OCI-LY3 (cell line): Measurements from ENCODE around the gene DLGAP4.

Source experiments
- H2AFZ ChIP-seq: fragments of 200-600, 300-600 bp; shearing (Covaris generic); 2 replicates; pipeline ENCODE4 v1.6.0; 2014; ENCODE audit warnings: antibody characterized with exemption, low read depth, low read length
- H3K27ac ChIP-seq: fragments of 200-600, 300-600 bp; sonication (generic); 2 replicates; pipeline ENCODE4 v1.5.1; 2014; ENCODE audit warnings: mild to moderate bottlenecking, low read length, moderate library complexity, mixed read lengths
- H3K27me3 ChIP-seq: fragments of 200-600, 300-600 bp; sonication (generic); 2 replicates; pipeline ENCODE4 v1.6.1; 2014; ENCODE audit warnings: low read depth, low read length, mixed read lengths
- H3K36me3 ChIP-seq: fragments of 200-600, 300-600 bp; sonication (generic); replicated peaks from 2 replicates; pipeline ENCODE3; 2014; ENCODE audit warnings: low read depth, low read length, mixed read lengths
- H3K4me1 ChIP-seq: fragments of 300-600, 200-600 bp; sonication (generic); 2 replicates; pipeline ENCODE4 v1.6.1; 2014; ENCODE audit warnings: low read length, mixed read lengths
- H3K4me2 ChIP-seq: fragments of 200-600, 300-600 bp; sonication (generic); 2 replicates; pipeline ENCODE4 v1.6.1; 2014; ENCODE audit warnings: low read length, mixed read lengths
- H3K4me3 ChIP-seq: fragments of 300-600, 200-600 bp; sonication (generic); 2 replicates; pipeline ENCODE4 v1.5.1; 2014; ENCODE audit warnings: antibody characterized with exemption, mild to moderate bottlenecking, low read length, moderate library complexity
- H3K79me2 ChIP-seq: fragments of 300-600, 200-600 bp; shearing (Covaris generic); 2 replicates; pipeline ENCODE4 v1.6.1; 2014; ENCODE audit warnings: mild to moderate bottlenecking, low read length, mixed read lengths
- H3K9ac ChIP-seq: fragments of 300-600, 200-600 bp; shearing (Covaris generic); 2 replicates; pipeline ENCODE4 v1.6.0; 2014; ENCODE audit warnings: mild to moderate bottlenecking, low read length, moderate library complexity
- H3K9me3 ChIP-seq: fragments of 200-600, 300-600 bp; shearing (Covaris generic); 2 replicates; pipeline ENCODE4 v1.6.1; 2014; ENCODE audit warnings: low read length, mixed read lengths; ENCODE audit not compliant: insufficient read depth
- H4K20me1 ChIP-seq: fragments of 200-600, 300-600 bp; sonication (generic); 2 replicates; pipeline ENCODE4 v1.6.1; 2016; ENCODE audit warnings: low read length, mixed read lengths; ENCODE audit not compliant: insufficient read depth
- CTCF ChIP-seq: fragments of 200-600, 300-600 bp; sonication (generic); IDR thresholded peaks from 2 replicates; pipeline ENCODE4 v1.5.1; 2014; ENCODE audit warnings: antibody characterized with exemption, low read length, low read depth
- EZH2phosphoT487 ChIP-seq: fragments of 200-600 bp; shearing (Covaris generic); IDR thresholded peaks from 2 replicates; pipeline ENCODE4 v1.6.1; 2018; ENCODE audit warnings: antibody characterized with exemption, mixed run types, low read depth

DLGAP4 gene

DNA sequence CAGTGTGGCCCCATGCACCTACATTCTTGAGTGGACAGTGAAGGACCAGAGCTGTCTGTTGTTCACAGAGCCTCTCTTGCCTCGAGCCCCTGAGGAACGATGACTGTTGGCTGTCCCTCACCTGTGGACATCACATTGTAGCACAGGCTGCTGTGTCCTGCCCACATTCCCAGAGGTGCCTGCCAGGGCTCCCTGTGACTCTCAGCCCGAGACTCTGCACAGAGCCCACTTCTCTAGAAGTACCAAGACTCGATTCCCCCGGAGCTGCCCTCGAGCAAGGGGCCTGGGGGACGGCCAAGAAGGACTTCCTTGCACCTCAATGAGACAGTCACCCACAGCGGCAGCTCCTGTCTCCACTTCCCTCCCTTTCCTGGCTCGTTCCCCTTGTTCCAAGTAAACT, 28.6 kb upstream of the DLGAP4 start:
- Histone ChIP-seq H3K9me3 (no peaks in the 10 kb centered on the region), H3K4me2 (no peak overlapping the region), H3K4me1 (no peaks in the 10 kb centered on the region), H3K27ac (no peak overlapping the region), H4K20me1 (no peaks in the 10 kb centered on the region), H3K36me3 (no peaks in the 10 kb centered on the region), H3K27me3 (peaks cover 16% of the 10 kb centered on the region), H3K9ac (no peak overlapping the region), H3K4me3 (no peak overlapping the region), H3K79me2 (no peaks in the 10 kb centered on the region), H2AFZ (no peak overlapping the region)
- TF ChIP-seq EZH2phosphoT487: no peak
- TF ChIP-seq CTCF: no peak

- no peak overlapping the region for H2AFZ ChIP-seq
Measured at GRCh38 chr20:36279362-36279761, 26.8 kb upstream of the DLGAP4 start.

DNA sequence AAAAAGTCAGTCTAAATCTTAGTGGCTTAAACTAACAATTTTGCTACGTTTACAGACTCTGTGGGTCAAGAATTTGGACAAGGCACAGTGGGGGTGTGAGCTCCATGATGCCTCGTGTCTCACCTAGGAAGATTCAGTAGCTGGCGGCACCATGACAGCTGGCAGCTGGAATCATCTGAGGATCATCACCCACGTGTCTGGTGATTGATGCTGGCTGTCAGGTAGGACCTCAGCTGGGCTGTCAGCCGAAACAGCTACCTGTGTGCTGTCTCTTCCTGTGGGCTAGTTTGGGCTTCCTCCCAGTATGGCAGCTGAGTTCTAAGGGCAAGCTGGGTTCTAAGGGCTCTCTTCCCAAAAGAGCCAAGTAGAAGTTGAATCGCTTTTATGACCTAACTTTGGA, 26.4 kb upstream of the DLGAP4 start:
- H3K79me2 ChIP-seq: no peaks in the 10 kb centered on the region
- no peak overlapping the region for H3K4me3 ChIP-seq
- no peak for TF ChIP-seq CTCF
- TF ChIP-seq EZH2phosphoT487: no peak
- H3K36me3 ChIP-seq: no peaks in the 10 kb centered on the region
- no peak overlapping the region for H3K27ac ChIP-seq
- H3K9me3 ChIP-seq: no peaks in the 10 kb centered on the region
- H3K27me3 ChIP-seq: peaks cover 31% of the 10 kb centered on the region
- H3K4me1 ChIP-seq: no peaks in the 10 kb centered on the region
- H2AFZ ChIP-seq: no peak overlapping the region
- no peak overlapping the region for H3K9ac ChIP-seq
- no peak overlapping the region for H3K4me2 ChIP-seq
- H4K20me1 ChIP-seq: no peaks in the 10 kb centered on the region

More at GRCh38 chr20:36279362-36279761, 26.8 kb upstream of the DLGAP4 start:
- TF ChIP-seq EZH2phosphoT487 (no peak), CTCF (no peak)
- no peaks in the 10 kb centered on the region for H3K4me1 ChIP-seq
- peaks cover 30% of the 10 kb centered on the region for H3K27me3 ChIP-seq
- H3K9ac ChIP-seq: no peak overlapping the region
- no peak overlapping the region for H3K4me2 ChIP-seq
- H3K27ac ChIP-seq: no peak overlapping the region
- H3K79me2 ChIP-seq: no peaks in the 10 kb centered on the region
- no peaks in the 10 kb centered on the region for H3K36me3 ChIP-seq
- H4K20me1 ChIP-seq: no peaks in the 10 kb centered on the region
- no peak overlapping the region for H3K4me3 ChIP-seq
- no peaks in the 10 kb centered on the region for H3K9me3 ChIP-seq

- Histone ChIP-seq H3K27me3 (peaks cover 40% of the 10 kb centered on the region), H3K79me2 (no peaks in the 10 kb centered on the region)
- TF ChIP-seq CTCF (no peak), EZH2phosphoT487 (no peak)
Measured at GRCh38 chr20:36281785-36282380, 24.3 kb upstream of the DLGAP4 start.

More at GRCh38 chr20:36281785-36282380, 24.3 kb upstream of the DLGAP4 start:
- H3K9ac ChIP-seq: no peak overlapping the region
- no peak overlapping the region for H3K4me3 ChIP-seq
- H3K9me3 ChIP-seq: no peaks in the 10 kb centered on the region
- H3K4me1 ChIP-seq: no peaks in the 10 kb centered on the region
- no peaks in the 10 kb centered on the region for H4K20me1 ChIP-seq
- H2AFZ ChIP-seq: no peak overlapping the region
- H3K4me2 ChIP-seq: no peak overlapping the region
- H3K36me3 ChIP-seq: no peaks in the 10 kb centered on the region
- H3K27ac ChIP-seq: no peak overlapping the region
